GM21717 (cell line): ENCODE data around the gene USP43.

Experiments used
- ATAC-seq: cut with Tn5 transposase; IDR thresholded peaks from one replicate; pipeline ENCODE4 v1.9.1; 2021; ENCODE audit warnings: mild to moderate bottlenecking, moderate library complexity; ENCODE audit not compliant: unreplicated experiment

The USP43 gene

GRCh38 chr17:9702914-9703780, 57.8 kb downstream of the USP43 start:
- ATAC-seq = no peak

- no peak for ATAC-seq
These were observed 58.4 kb downstream of the USP43 start for GRCh38 chr17:9703781-9704082.

GRCh38 chr17:9705745-9706144, 60.4 kb downstream of the USP43 start:
- ATAC-seq = no peak

- no peak for ATAC-seq
These were observed 62.6 kb downstream of the USP43 start for GRCh38 chr17:9707948-9708347.

- no peak for ATAC-seq
These were observed 69.5 kb downstream of the USP43 start for GRCh38 chr17:9714801-9715200.

GRCh38 chr17:9715503-9716016, 70.2 kb downstream of the USP43 start:
- ATAC-seq = no peak

GRCh38 chr17:9725575-9725974, 80.3 kb downstream of the USP43 start:
- no peak for ATAC-seq

- ATAC-seq = no peak
These were observed 81.0 kb downstream of the USP43 start for GRCh38 chr17:9726291-9726690.

GRCh38 chr17:9728005-9728404, 82.7 kb downstream of the USP43 start:
- ATAC-seq = no peak

- no peak for ATAC-seq
These were observed 83.2 kb downstream of the USP43 start for GRCh38 chr17:9728564-9728963.

GRCh38 chr17:9729034-9729650, 83.8 kb downstream of the USP43 start:
- ATAC-seq = no peak

- no peak for ATAC-seq
These were observed 84.6 kb downstream of the USP43 start for GRCh38 chr17:9729735-9730420.

GRCh38 chr17:9750524-9750923, 105.2 kb downstream of the USP43 start:
- no peak for ATAC-seq

GRCh38 chr17:9755083-9755482, 109.8 kb downstream of the USP43 start:
- ATAC-seq = no peak

- no peak for ATAC-seq
These were observed 114.9 kb downstream of the USP43 start for GRCh38 chr17:9760266-9760665.

GRCh38 chr17:9763643-9764042, 118.3 kb downstream of the USP43 start:
- no peak for ATAC-seq

- ATAC-seq = no peak
These were observed 120.0 kb downstream of the USP43 start for GRCh38 chr17:9765322-9765721.

GRCh38 chr17:9766970-9767369, 121.7 kb downstream of the USP43 start:
- no peak for ATAC-seq

- no peak for ATAC-seq
These were observed 122.2 kb downstream of the USP43 start for GRCh38 chr17:9767432-9767991.

- ATAC-seq = no peak
These were observed 123.1 kb downstream of the USP43 start for GRCh38 chr17:9768381-9768934.

- no peak for ATAC-seq
These were observed 123.8 kb downstream of the USP43 start for GRCh38 chr17:9769036-9769695.
